GM12875 (cell line): ENCODE measurements around the gene NOS3.

Experiments
- H3K4me3 ChIP-seq: one replicate; pipeline ENCODE4 v1.5.1; 2011; ENCODE audit warnings: low read depth, low read length, control low read depth
- CTCF ChIP-seq: IDR thresholded peaks from 2 replicates; pipeline ENCODE4 v1.5.1; 2011; ENCODE audit warnings: low read depth, mild to moderate bottlenecking, control low read depth, inconsistent platforms, low read length, moderate library complexity, borderline replicate concordance; ENCODE audit not compliant: insufficient read depth

The NOS3 gene

GRCh38 chr7:151032936-151033863 is 42.4 kb downstream of the NOS3 start:
- TF ChIP-seq CTCF = peak; percentile 16; the same call in 1 of the 2 replicates
- no peak overlapping the region for H3K4me3 ChIP-seq

GRCh38 chr7:151033864-151034249 is 43.0 kb downstream of the NOS3 start:
- TF ChIP-seq CTCF = no peak
- H3K4me3 ChIP-seq = no peak overlapping the region

GRCh38 chr7:151034312-151035025 is 43.7 kb downstream of the NOS3 start:
- no peak for TF ChIP-seq CTCF

GRCh38 chr7:151035026-151035717 is 44.4 kb downstream of the NOS3 start:
- H3K4me3 ChIP-seq = no peak overlapping the region
- TF ChIP-seq CTCF = no peak

More at GRCh38 chr7:151034312-151035025, 43.7 kb downstream of the NOS3 start:
- H3K4me3 ChIP-seq = no peak overlapping the region

GRCh38 chr7:151035902-151036301 is 45.1 kb downstream of the NOS3 start:
- TF ChIP-seq CTCF = no peak
- H3K4me3 ChIP-seq = no peak overlapping the region

GRCh38 chr7:151038951-151039849 is 48.4 kb downstream of the NOS3 start:
- no peak for TF ChIP-seq CTCF
- no peak overlapping the region for H3K4me3 ChIP-seq
